Large intestine (tissue), 3 donors: ENCODE results near the gene C16orf87. TPM values are rescaled to one million over a fixed set of nuclear protein-coding genes. Genes with fewer than 3 reads are reported as not detected.

ENCODE experiments used
- DNase-seq, 2 donors: peaks; one replicate each; pipeline versions ENCODE4 v3.0.0 to v3.0.0-alpha.2; 2013
- H3K27ac ChIP-seq: one replicate; pipeline ENCODE4 v1.5.1; 2013; ENCODE audit warnings: low read length
- H3K27me3 ChIP-seq: 2 replicates; pipeline ENCODE4 v1.6.1; 2013; ENCODE audit warnings: low read length; ENCODE audit not compliant: control insufficient read depth, insufficient read depth
- H3K36me3 ChIP-seq: 2 replicates; pipeline ENCODE4 v1.6.1; 2013; ENCODE audit warnings: low read length; ENCODE audit not compliant: control insufficient read depth, insufficient read depth
- H3K4me1 ChIP-seq: one replicate; pipeline ENCODE4 v1.6.1; 2013; ENCODE audit warnings: low read length; ENCODE audit not compliant: control insufficient read depth, insufficient read depth
- H3K4me3 ChIP-seq: one replicate; pipeline ENCODE4 v1.5.1; 2013; ENCODE audit warnings: low read length
- H3K9me3 ChIP-seq: one replicate; pipeline ENCODE4 v1.6.1; 2013; ENCODE audit warnings: mild to moderate bottlenecking, low read depth, low read length, moderate library complexity; ENCODE audit not compliant: control insufficient read depth
- whole genome bisulfite sequencing: methylation state at CpG from one replicate; pipeline ENCODE4 v1.1.5; 2013; ENCODE audit warnings: low lambda C conversion rate; ENCODE audit not compliant: insufficient coverage; 5-methylcytosine and 5-hydroxymethylcytosine counted together
- polyA plus RNA-seq: library from polyadenylated mRNA; unstranded; fragments of 120-200 nt; gene quantifications from one replicate; pipeline ENCODE4 v1.2.1, GENCODE V29; 2013

Gene C16orf87
- polyA plus RNA-seq, 1 donor = 26.9 TPM

GRCh38 chr16:46828292-46828691, 2.7 kb downstream of the C16orf87 start:
- Histone ChIP-seq H3K27ac (no peak overlapping the region), H3K27me3 (no peaks in the 10 kb centered on the region), H3K4me1 (peaks cover 6% of the 10 kb centered on the region), H3K9me3 (no peaks in the 10 kb centered on the region), H3K36me3 (peaks cover 2% of the 10 kb centered on the region), H3K4me3 (no peak overlapping the region)
- no peak for DNase-seq

GRCh38 chr16:46826631-46827030, 4.3 kb downstream of the C16orf87 start:
- DNase-seq = no peak
- Histone ChIP-seq H3K9me3 (no peaks in the 10 kb centered on the region), H3K4me3 (no peak overlapping the region), H3K27ac (no peak overlapping the region), H3K27me3 (no peaks in the 10 kb centered on the region), H3K36me3 (peaks cover 2% of the 10 kb centered on the region), H3K4me1 (peaks cover 1% of the 10 kb centered on the region)
- WGBS = 100% methylated on average over 1 of the region's 3 CpGs

GRCh38 chr16:46822270-46822669, 8.7 kb downstream of the C16orf87 start:
- no peak for DNase-seq
- H3K4me3 ChIP-seq = no peak overlapping the region

GRCh38 chr16:46817961-46818360, 13.0 kb downstream of the C16orf87 start:
- Histone ChIP-seq H3K4me1 (no peaks in the 10 kb centered on the region), H3K36me3 (no peaks in the 10 kb centered on the region), H3K9me3 (no peaks in the 10 kb centered on the region), H3K27ac (no peak overlapping the region), H3K4me3 (no peak overlapping the region), H3K27me3 (no peaks in the 10 kb centered on the region)
- no peak for DNase-seq
- WGBS = no CpG with 5 or more reads among the region's 2 CpGs

More at GRCh38 chr16:46822270-46822669, 8.7 kb downstream of the C16orf87 start:
- Histone ChIP-seq H3K9me3 (no peaks in the 10 kb centered on the region), H3K4me1 (no peaks in the 10 kb centered on the region), H3K27me3 (no peaks in the 10 kb centered on the region), H3K27ac (no peak overlapping the region), H3K36me3 (peaks cover 2% of the 10 kb centered on the region)
- no CpG with 5 or more reads among the region's 3 CpGs for WGBS

GRCh38 chr16:46814790-46815189, 16.2 kb downstream of the C16orf87 start:
- Histone ChIP-seq H3K9me3 (no peaks in the 10 kb centered on the region), H3K4me1 (no peaks in the 10 kb centered on the region), H3K4me3 (no peak overlapping the region), H3K36me3 (no peaks in the 10 kb centered on the region), H3K27ac (no peak overlapping the region), H3K27me3 (no peaks in the 10 kb centered on the region)
- no CpG with 5 or more reads among the region's 1 CpG for WGBS
- no peak for DNase-seq

- H3K4me3 ChIP-seq = no peak overlapping the region
- no peak for DNase-seq
- H3K27me3 ChIP-seq = no peaks in the 10 kb centered on the region
- H3K4me1 ChIP-seq = no peaks in the 10 kb centered on the region
- no peaks in the 10 kb centered on the region for H3K36me3 ChIP-seq
- WGBS = 80% methylated on average over 5 of the region's 7 CpGs
- H3K27ac ChIP-seq = no peak overlapping the region
- H3K9me3 ChIP-seq = no peaks in the 10 kb centered on the region
Measured at GRCh38 chr16:46813611-46814010, 17.4 kb downstream of the C16orf87 start.

GRCh38 chr16:46812781-46813540, 18.0 kb downstream of the C16orf87 start:
- Histone ChIP-seq H3K9me3 (no peaks in the 10 kb centered on the region), H3K27me3 (no peaks in the 10 kb centered on the region), H3K4me1 (no peaks in the 10 kb centered on the region), H3K27ac (no peak overlapping the region), H3K36me3 (no peaks in the 10 kb centered on the region), H3K4me3 (no peak overlapping the region)
- DNase-seq = no peak
- no CpG with 5 or more reads among the region's 6 CpGs for WGBS

GRCh38 chr16:46811682-46812081, 19.3 kb downstream of the C16orf87 start:
- no CpG with 5 or more reads among the region's 5 CpGs for whole genome bisulfite sequencing
- Histone ChIP-seq H3K27me3 (no peaks in the 10 kb centered on the region), H3K9me3 (no peaks in the 10 kb centered on the region), H3K4me1 (no peaks in the 10 kb centered on the region), H3K36me3 (peaks cover 4% of the 10 kb centered on the region), H3K4me3 (no peak overlapping the region), H3K27ac (no peak overlapping the region)
- DNase-seq = no peak

GRCh38 chr16:46808997-46809396, 22.0 kb downstream of the C16orf87 start:
- no CpG with 5 or more reads among the region's 4 CpGs for WGBS
- Histone ChIP-seq H3K27ac (no peak overlapping the region), H3K4me1 (no peaks in the 10 kb centered on the region), H3K27me3 (no peaks in the 10 kb centered on the region), H3K4me3 (no peak overlapping the region), H3K36me3 (peaks cover 7% of the 10 kb centered on the region), H3K9me3 (no peaks in the 10 kb centered on the region)
- DNase-seq = no peak

GRCh38 chr16:46807336-46807735, 23.6 kb downstream of the C16orf87 start:
- DNase-seq = no peak
- Histone ChIP-seq H3K4me3 (no peak overlapping the region), H3K27me3 (no peaks in the 10 kb centered on the region), H3K4me1 (no peaks in the 10 kb centered on the region), H3K27ac (no peak overlapping the region), H3K36me3 (peaks cover 12% of the 10 kb centered on the region), H3K9me3 (no peaks in the 10 kb centered on the region)
- WGBS = no CpG with 5 or more reads among the region's 1 CpG

- Histone ChIP-seq H3K27ac (no peak overlapping the region), H3K4me1 (no peaks in the 10 kb centered on the region), H3K4me3 (no peak overlapping the region), H3K9me3 (no peaks in the 10 kb centered on the region), H3K27me3 (no peaks in the 10 kb centered on the region), H3K36me3 (peaks cover 12% of the 10 kb centered on the region)
- DNase-seq = no peak
- 96% methylated on average over 3 of the region's 3 CpGs for WGBS
Measured at GRCh38 chr16:46803373-46803772, 27.6 kb downstream of the C16orf87 start.
